ENCODE measurements around the gene TRAF4. TPM values are rescaled to one million over a fixed set of nuclear protein-coding genes. Genes with fewer than 3 reads are reported as not detected.
"Not testable (repeated sequence)": the region's sequence is repeated elsewhere in the genome, so short reads cannot be mapped to it uniquely, and the experiment has no call there.

The TRAF4 gene
- total and polyA plus RNA-seq, 9 of the 15 experiments (the other 6 are each of a cell fraction or from before 2014, with no cell fraction given): 2.4 to 147 (median 72.4) TPM

- intact Hi-C loops (cut with micrococcal nuclease): loop anchor here (10.0 kb wide), 1 partner anchor 391 kb away; no protein-coding TSS in a partner anchor
Observed at GRCh38 chr17:28723836-28724499, 19.8 kb upstream of the TRAF4 start.

More at GRCh38 chr17:28723836-28724499, 19.8 kb upstream of the TRAF4 start:
- CTCF ChIA-PET (ENCODE audit: low intra/inter-chr PET ratio); in situ Hi-C loops (cut with MboI); H3K9me3 ChIP-seq (replicated peaks; ENCODE audit: control insufficient read depth, insufficient read depth, low read depth, low read length); H3K9me1 ChIP-seq (ENCODE audit: control insufficient read depth, insufficient read depth, low read length); BruUV-seq (replicated peaks); DNase-seq (ENCODE audit: extremely low read depth in 1 of 4, low spot score in 3 of 4); ATAC-seq; H3K27me3 ChIP-seq (ENCODE audit: control insufficient read depth in 2 of 2, insufficient read depth in 2 of 2, low read length in 2 of 2); H2AFZ ChIP-seq (ENCODE audit: low read depth, low read length); FAIRE-seq; TF ChIP-seq NR4A1 (CRISPR knock-in tag; IDR thresholded peaks at IDR 0.05); ETV6 (IDR thresholded peaks at IDR 0.05; ENCODE audit: borderline replicate concordance in 1 of 2, low read depth in 2 of 2, low read length in 1 of 2): not testable (repeated sequence)
- peaks cover 47 to 63% of the 10 kb centered on the region in 2 experiments for H3K4me1 ChIP-seq (replicated peaks in 1 of 2; ENCODE audit: control insufficient read depth in 2 of 2, insufficient read depth in 2 of 2, low read length in 2 of 2)
- H3K4me2 ChIP-seq (ENCODE audit: insufficient read depth, low read length): peak overlapping the region; percentile 99
- H3K79me2 ChIP-seq (ENCODE audit: control insufficient read depth, insufficient read depth, low read length): peaks cover 77% of the 10 kb centered on the region
- peaks cover 48% of the 10 kb centered on the region for H4K20me1 ChIP-seq (replicated peaks; ENCODE audit: control insufficient read depth, insufficient read depth, low read length)
- TF ChIP-seq ZNF232 (CRISPR knock-in tag; IDR thresholded peaks at IDR 0.05) (0 out of 2 replicates have a peak, but pooled peaks have one; percentile 32), SIN3A (IDR thresholded peaks at IDR 0.05; ENCODE audit: borderline replicate concordance in 2 of 2, control insufficient read depth in 1 of 2, low read depth in 2 of 2, low read length in 2 of 2) (0 out of 4 replicates have a peak, but pooled peaks of 1 of the 2 experiments have one; percentile 10), NR4A1 (tag; IDR thresholded peaks at IDR 0.05) (0 out of 2 replicates have a peak, but pooled peaks have one; percentile 26), ZBTB49 (CRISPR knock-in tag; IDR thresholded peaks at IDR 0.05; ENCODE audit: borderline replicate concordance) (0 out of 2 replicates have a peak, but pooled peaks have one; percentile 64), POLR2AphosphoS5 (IDR thresholded peaks at IDR 0.05; ENCODE audit: control insufficient read depth, insufficient read depth, low read depth, low read length) (peak; percentile 11; the same call in 1 of the 2 replicates), PKNOX1 (IDR thresholded peaks at IDR 0.05) (peak; percentile 37; the same call in 1 of the 2 replicates), HDGF (IDR thresholded peaks at IDR 0.05) (peak; percentile 66; the same call in 1 of the 2 replicates), ETV6 (CRISPR knock-in tag; IDR thresholded peaks at IDR 0.05; ENCODE audit: borderline replicate concordance) (0 out of 2 replicates have a peak, but pooled peaks have one; percentile 29), PHB2 (IDR thresholded peaks at IDR 0.05; ENCODE audit: low read depth) (0 out of 2 replicates have a peak, but pooled peaks have one; percentile 6)
- H3K36me3 ChIP-seq (ENCODE audit: control insufficient read depth, insufficient read depth, low read length): peaks cover 56% of the 10 kb centered on the region
- 35% methylated on average over 4 of the region's 4 CpGs for WGBS (ENCODE audit: insufficient coverage, low coverage, missing lambda C conversion rate)
- peak overlapping the region; percentile 95 for H3K27ac ChIP-seq (ENCODE audit: extremely low read depth, low read depth, low read length)
- peak overlapping the region; percentile 83; the same call in 1 of the 2 replicates for H3K4me3 ChIP-seq
- POLR2A ChIA-PET: interaction anchor here (0.6 to 11.1 kb wide), 11 partner anchors 9 to 126 kb away, joined by 3 to 367 read pairs (median 6); partner anchors contain the start of genes BLTP2, PROCA1 and TRAF4
- H3K9ac ChIP-seq (ENCODE audit: insufficient read depth in 1 of 2, low read depth in 2 of 2, low read length in 2 of 2): peak overlapping the region; percentile 96 to 100; a peak in 3 of 4 replicates

All from K562 (cell line).